CD4-positive, alpha-beta memory T cell (primary cell): ENCODE results near the gene SNED1. TPM values are rescaled to one million over a fixed set of nuclear protein-coding genes. Genes with fewer than 3 reads are reported as not detected.

Experiments
- CTCF ChIA-PET: fragments of 350-600 bp; sonication (Branson Sonifier 250); formaldehyde crosslinking; loops from one replicate; lab custom pipeline; 2021; ENCODE audit warnings: inconsistent platforms; ENCODE audit not compliant: partially characterized antibody; lab: Charles Lee
- POLR2A ChIA-PET: fragments of 350-600 bp; sonication (Branson Sonifier 250); formaldehyde crosslinking; loops from one replicate; lab custom pipeline; 2021; ENCODE audit not compliant: partially characterized antibody; lab: Charles Lee
- DNase-seq, 5 donors: peaks; one replicate each; pipeline versions ENCODE4 v3.0.0 to v3.0.0-alpha.2; 2020 to 2022; ENCODE audit warnings: mixed read lengths in 1 of 5
- H3K27ac ChIP-seq: one replicate; pipeline ENCODE4 v1.7.0; 2013; ENCODE audit warnings: low read depth, low read length
- H3K27me3 ChIP-seq: 2 replicates; pipeline ENCODE4 v1.7.0; 2013; ENCODE audit warnings: mild to moderate bottlenecking, low read length, moderate library complexity; ENCODE audit not compliant: insufficient read depth
- H3K36me3 ChIP-seq: 2 replicates; pipeline ENCODE4 v1.7.0; 2013; ENCODE audit warnings: mild to moderate bottlenecking, low read length, moderate library complexity; ENCODE audit not compliant: insufficient read depth
- H3K4me1 ChIP-seq: 2 replicates; pipeline ENCODE4 v1.7.0; 2013; ENCODE audit warnings: mild to moderate bottlenecking, low read length, moderate library complexity; ENCODE audit not compliant: insufficient read depth
- H3K4me3 ChIP-seq, 2 donors: one replicate each; pipeline ENCODE4 v1.7.0; 2013; ENCODE audit warnings: low read length in 2 of 2, mild to moderate bottlenecking in 1 of 2
- H3K9me3 ChIP-seq, 2 donors: one replicate each; pipeline ENCODE4 v1.7.0; 2013; ENCODE audit warnings: low read length in 2 of 2, control low read depth in 1 of 2; ENCODE audit not compliant: control insufficient read depth in 1 of 2
- H3K27ac Mint-ChIP-seq, 7 donors: one replicate each; pipeline ENCODE4 v1.8.0; 2020 to 2021; ENCODE audit warnings: mixed read lengths in 7 of 7, mild to moderate bottlenecking in 6 of 7, inconsistent platforms in 3 of 7, moderate library complexity in 3 of 7
- H3K27me3 Mint-ChIP-seq, 2 donors: one replicate each; pipeline ENCODE4 v1.8.0; 2020 to 2021; ENCODE audit warnings: mixed read lengths in 2 of 2
- H3K36me3 Mint-ChIP-seq, 2 donors: one replicate each; pipeline ENCODE4 v1.8.0; 2020 to 2021; ENCODE audit warnings: mixed read lengths in 2 of 2, inconsistent platforms in 1 of 2, mild to moderate bottlenecking in 1 of 2
- H3K4me1 Mint-ChIP-seq, 4 donors: one replicate each; pipeline ENCODE4 v1.8.0; 2020 to 2021; ENCODE audit warnings: mixed read lengths in 4 of 4, mild to moderate bottlenecking in 1 of 4
- H3K4me3 Mint-ChIP-seq, 8 donors: one replicate each; pipeline ENCODE4 v1.8.0; 2020 to 2021; ENCODE audit warnings: mixed read lengths in 8 of 8, mild to moderate bottlenecking in 7 of 8, moderate library complexity in 6 of 8, inconsistent platforms in 3 of 8
- H3K9me3 Mint-ChIP-seq, 8 donors: one replicate each; pipeline ENCODE4 v1.8.0; 2020 to 2021; ENCODE audit warnings: mixed read lengths in 8 of 8, mild to moderate bottlenecking in 5 of 8, inconsistent platforms in 3 of 8, moderate library complexity in 1 of 8
- intact Hi-C: fragments of 100-400 bp; cut with micrococcal nuclease; formaldehyde crosslinking; loops from one replicate; pipeline ENCODE4 v1.15.1; 2023
- polyA plus RNA-seq, 2 donors: library from polyadenylated mRNA; unstranded; fragments of 300-500 nt; fragmentation: Illumina TruSeq; gene quantifications; one replicate each; pipeline ENCODE4 v1.2.3, GENCODE V29; 2021
- total RNA-seq, 2 experiments: library from RNA; stranded (reverse); gene quantifications; one replicate each; pipeline ENCODE4 v1.2.3, GENCODE V29; 2021

SNED1 gene
- total and polyA plus RNA-seq, 4 experiments from 2014 or later: 1.6 to 90.1 (median 44.2) TPM

- H3K4me1 Mint-ChIP-seq: no peaks in the 10 kb centered on the region
- intact Hi-C loops: no loop called here
- no peaks in the 10 kb centered on the region for H3K9me3 Mint-ChIP-seq
- ChIA-PET CTCF (no interaction called here), POLR2A (no interaction called here)
- H3K9me3 ChIP-seq: no peaks in the 10 kb centered on the region
- H3K27me3 ChIP-seq: no peaks in the 10 kb centered on the region
- H3K4me3 ChIP-seq: no peak overlapping the region
- H3K36me3 ChIP-seq: no peaks in the 10 kb centered on the region
- no peak for DNase-seq
- H3K27ac ChIP-seq: no peak overlapping the region
- no peaks in the 10 kb centered on the region for H3K36me3 Mint-ChIP-seq
- H3K27me3 Mint-ChIP-seq: peaks cover 0 to 5% of the 10 kb centered on the region in 2 donors
- no peaks in the 10 kb centered on the region for H3K4me1 ChIP-seq
- H3K27ac Mint-ChIP-seq: peak overlapping the region in 1 of 7 donors; percentile 36
- H3K4me3 Mint-ChIP-seq: no peak overlapping the region
Measured at GRCh38 chr2:240962300-240963064, 35.9 kb upstream of the SNED1 start.

GRCh38 chr2:240963065-240963867 lies 35.2 kb upstream of the SNED1 start:
- H3K27ac ChIP-seq: no peak overlapping the region
- Mint-ChIP-seq H3K27ac (no peak overlapping the region), H3K9me3 (no peaks in the 10 kb centered on the region), H3K4me1 (no peaks in the 10 kb centered on the region), H3K27me3 (peaks cover 0 to 5% of the 10 kb centered on the region in 2 donors), H3K36me3 (no peaks in the 10 kb centered on the region), H3K4me3 (no peak overlapping the region)
- DNase-seq: no peak
- intact Hi-C loops: no loop called here
- no peaks in the 10 kb centered on the region for H3K36me3 ChIP-seq
- CTCF ChIA-PET: no interaction called here
- H3K4me1 ChIP-seq: no peaks in the 10 kb centered on the region
- H3K4me3 ChIP-seq: no peak overlapping the region
- POLR2A ChIA-PET: no interaction called here
- H3K27me3 ChIP-seq: no peaks in the 10 kb centered on the region
- H3K9me3 ChIP-seq: no peaks in the 10 kb centered on the region

- H3K4me3 Mint-ChIP-seq: no peak overlapping the region
- H3K27ac Mint-ChIP-seq: no peak overlapping the region
- Histone ChIP-seq H3K27me3 (no peaks in the 10 kb centered on the region), H3K4me3 (no peak overlapping the region), H3K4me1 (no peaks in the 10 kb centered on the region), H3K9me3 (no peaks in the 10 kb centered on the region), H3K27ac (no peak overlapping the region), H3K36me3 (no peaks in the 10 kb centered on the region)
- H3K27me3 Mint-ChIP-seq: peaks cover 0 to 5% of the 10 kb centered on the region in 2 donors
- CTCF ChIA-PET: no interaction called here
- no peak for DNase-seq
- no peaks in the 10 kb centered on the region for H3K4me1 Mint-ChIP-seq
- POLR2A ChIA-PET: no interaction called here
- H3K9me3 Mint-ChIP-seq: no peaks in the 10 kb centered on the region
- intact Hi-C loops: no loop called here
- H3K36me3 Mint-ChIP-seq: no peaks in the 10 kb centered on the region
Measured at GRCh38 chr2:240963868-240964703, 34.3 kb upstream of the SNED1 start.

GRCh38 chr2:240964704-240965295 lies 33.6 kb upstream of the SNED1 start:
- Histone ChIP-seq H3K4me1 (no peaks in the 10 kb centered on the region), H3K9me3 (no peaks in the 10 kb centered on the region), H3K27me3 (no peaks in the 10 kb centered on the region), H3K36me3 (no peaks in the 10 kb centered on the region), H3K4me3 (no peak overlapping the region), H3K27ac (no peak overlapping the region)
- Mint-ChIP-seq H3K9me3 (no peaks in the 10 kb centered on the region), H3K4me1 (no peaks in the 10 kb centered on the region), H3K27me3 (peaks cover 0 to 5% of the 10 kb centered on the region in 2 donors), H3K4me3 (no peak overlapping the region), H3K27ac (no peak overlapping the region), H3K36me3 (no peaks in the 10 kb centered on the region)
- POLR2A ChIA-PET: no interaction called here
- intact Hi-C loops: no loop called here
- DNase-seq: no peak
- CTCF ChIA-PET: no interaction called here

GRCh38 chr2:240965296-240965904 lies 33.0 kb upstream of the SNED1 start:
- Mint-ChIP-seq H3K36me3 (no peaks in the 10 kb centered on the region), H3K27me3 (peaks cover 0 to 5% of the 10 kb centered on the region in 2 donors), H3K27ac (no peak overlapping the region), H3K4me3 (no peak overlapping the region), H3K4me1 (no peaks in the 10 kb centered on the region), H3K9me3 (peaks cover 0 to 2% (median 0%) of the 10 kb centered on the region in 8 donors)
- ChIA-PET POLR2A (no interaction called here), CTCF (no interaction called here)
- no peaks in the 10 kb centered on the region for H3K9me3 ChIP-seq
- no peaks in the 10 kb centered on the region for H3K4me1 ChIP-seq
- no peak overlapping the region for H3K27ac ChIP-seq
- no peak overlapping the region for H3K4me3 ChIP-seq
- DNase-seq: no peak
- intact Hi-C loops: no loop called here
- no peaks in the 10 kb centered on the region for H3K36me3 ChIP-seq
- H3K27me3 ChIP-seq: no peaks in the 10 kb centered on the region

GRCh38 chr2:240965905-240966456 lies 32.4 kb upstream of the SNED1 start:
- Histone ChIP-seq H3K9me3 (no peaks in the 10 kb centered on the region), H3K4me3 (no peak overlapping the region), H3K27me3 (no peaks in the 10 kb centered on the region), H3K4me1 (no peaks in the 10 kb centered on the region), H3K27ac (no peak overlapping the region), H3K36me3 (no peaks in the 10 kb centered on the region)
- ChIA-PET CTCF (no interaction called here), POLR2A (no interaction called here)
- DNase-seq: no peak
- H3K9me3 Mint-ChIP-seq: peaks cover 0 to 2% (median 0%) of the 10 kb centered on the region in 8 donors
- H3K4me3 Mint-ChIP-seq: no peak overlapping the region
- H3K36me3 Mint-ChIP-seq: no peaks in the 10 kb centered on the region
- H3K27me3 Mint-ChIP-seq: peaks cover 0 to 5% of the 10 kb centered on the region in 2 donors
- intact Hi-C loops: no loop called here
- H3K4me1 Mint-ChIP-seq: no peaks in the 10 kb centered on the region
- H3K27ac Mint-ChIP-seq: no peak overlapping the region
